Measurements from ENCODE around the gene HCST.

HCST gene

GRCh38 chr19:35943321-35944301, 41.3 kb downstream of the HCST start:
- Histone ChIP-seq H3K27ac (no peak overlapping the region), H3K4me3 (no peak overlapping the region)
- no peak for DNase-seq (ENCODE audit: low spot score)
- TF ChIP-seq CTCF (IDR thresholded peaks at IDR 0.05), result no peak

- TF ChIP-seq CTCF (IDR thresholded peaks at IDR 0.05), result no peak
- Histone ChIP-seq H3K4me3 (no peak overlapping the region), H3K27ac (no peak overlapping the region)
- no peak for DNase-seq (ENCODE audit: low spot score)
Observed at GRCh38 chr19:35944556-35944955, 42.2 kb downstream of the HCST start.

- Histone ChIP-seq H3K4me3 (no peak overlapping the region), H3K27ac (no peak overlapping the region)
- DNase-seq (ENCODE audit: low spot score), result no peak
- no peak for TF ChIP-seq CTCF (IDR thresholded peaks at IDR 0.05)
Observed at GRCh38 chr19:35945121-35945790, 42.9 kb downstream of the HCST start.

GRCh38 chr19:35946203-35946602, 43.9 kb downstream of the HCST start:
- TF ChIP-seq CTCF (IDR thresholded peaks at IDR 0.05), result no peak
- H3K4me3 ChIP-seq, result no peak overlapping the region
- no peak overlapping the region for H3K27ac ChIP-seq
- DNase-seq (ENCODE audit: low spot score), result no peak

- TF ChIP-seq CTCF (IDR thresholded peaks at IDR 0.05), result no peak
- Histone ChIP-seq H3K27ac (no peak overlapping the region), H3K4me3 (no peak overlapping the region)
- DNase-seq (ENCODE audit: low spot score), result no peak
Observed at GRCh38 chr19:35949131-35949530, 46.8 kb downstream of the HCST start.
